GM21786 (cell line): Measurements from ENCODE around the gene GFOD2.

Source experiments
- ATAC-seq: cut with Tn5 transposase; IDR thresholded peaks from one replicate; pipeline ENCODE4 v1.9.1; 2021; ENCODE audit not compliant: unreplicated experiment

Gene GFOD2

DNA sequence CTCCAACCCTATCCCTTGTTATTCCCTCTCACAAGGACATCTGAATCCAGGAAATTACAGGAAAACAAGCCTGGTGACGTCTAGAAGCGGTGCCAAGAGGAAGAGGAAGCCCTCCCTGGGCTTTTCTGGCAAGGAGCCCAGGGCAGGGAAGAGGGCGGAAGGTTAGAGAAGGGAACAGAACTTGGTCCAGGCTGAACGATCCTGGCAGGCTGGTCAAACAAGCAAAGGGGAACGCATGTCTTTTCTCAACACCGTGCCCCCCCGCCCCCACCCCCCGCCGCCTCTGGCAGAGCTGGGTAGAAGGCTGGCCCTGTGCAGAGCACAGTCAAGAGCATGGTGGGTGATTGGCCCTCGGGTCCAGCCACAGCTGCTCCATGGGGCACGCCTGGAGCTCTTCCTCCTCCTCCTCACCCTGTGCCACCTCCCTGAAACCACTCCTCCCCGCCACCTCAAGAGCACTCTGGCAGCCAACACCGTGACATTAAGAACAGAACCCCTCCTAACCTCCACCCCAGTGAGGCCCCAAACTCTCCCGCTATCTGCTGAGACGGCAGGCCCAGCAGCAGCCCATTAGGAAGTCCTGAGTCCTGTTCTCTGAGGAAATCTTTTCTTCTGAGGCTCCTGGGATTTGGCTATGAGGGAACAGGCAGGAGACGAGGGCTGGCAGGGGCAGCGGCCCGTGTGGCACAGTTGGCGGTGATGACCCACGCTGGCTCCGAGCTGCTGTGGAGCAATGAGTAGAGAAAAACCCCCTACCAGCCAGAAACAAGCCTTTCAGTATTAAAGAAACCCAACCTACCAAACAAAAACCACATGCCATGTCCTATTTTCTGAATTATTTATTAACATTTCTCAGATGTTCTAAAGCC is 45.2 kb downstream of the GFOD2 start:
- ATAC-seq, result no peak

- no peak for ATAC-seq
Measured at GRCh38 chr16:67672739-67673662, 46.1 kb downstream of the GFOD2 start.

GRCh38 chr16:67672306-67672705 is 46.8 kb downstream of the GFOD2 start:
- no peak for ATAC-seq

- no peak for ATAC-seq
Measured at GRCh38 chr16:67669499-67670101, 49.5 kb downstream of the GFOD2 start.

DNA sequence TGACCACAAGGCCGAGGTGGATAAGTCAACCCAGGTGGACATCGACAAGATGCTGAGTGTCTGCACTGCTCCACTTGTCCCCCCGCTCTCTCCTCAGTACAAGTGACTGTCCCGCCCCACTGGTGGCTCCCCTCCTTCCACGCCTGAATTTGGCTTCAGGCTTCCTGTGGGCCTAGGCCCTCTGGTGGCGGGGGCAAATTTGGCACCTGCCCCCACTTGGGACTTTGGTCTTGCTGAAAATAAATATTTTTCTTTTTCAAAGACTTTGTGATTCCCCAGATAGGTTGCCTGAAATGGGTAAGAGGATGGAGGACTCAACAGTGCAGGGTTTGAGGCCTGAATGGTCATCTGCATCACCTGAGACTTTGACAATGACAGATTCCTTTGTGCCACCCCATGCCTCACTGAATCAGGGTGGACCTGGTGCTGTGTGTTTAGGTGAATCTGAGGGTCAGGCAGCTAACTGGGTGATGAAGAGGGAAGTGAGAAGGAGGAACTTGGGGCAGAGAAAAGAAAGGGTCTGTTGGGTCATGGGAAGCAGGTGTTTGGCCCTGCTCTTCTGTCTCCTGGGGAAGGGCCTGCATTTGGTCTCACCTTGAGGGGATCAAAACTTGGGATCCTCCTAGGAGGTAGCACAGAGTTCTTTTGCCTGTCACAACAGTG is 50.5 kb downstream of the GFOD2 start:
- ATAC-seq, result no peak

- peak; percentile 70 for ATAC-seq
Measured at GRCh38 chr16:67667817-67668494, 51.2 kb downstream of the GFOD2 start.

- ATAC-seq, result no peak
Measured at GRCh38 chr16:67667453-67667816, 51.7 kb downstream of the GFOD2 start.

- peak; percentile 50 for ATAC-seq
Measured at GRCh38 chr16:67666559-67667452, 52.3 kb downstream of the GFOD2 start, which contains the start of the genes C16orf86 and ENKD1. TSS of gene C16orf86 (plus strand) at chr16:67666814. CDS start at chr16:67666971, 157 bp downstream. TSS of gene ENKD1 (minus strand) at chr16:67666750. CDS start at chr16:67666442, 308 bp downstream.

- no peak for ATAC-seq
Measured at GRCh38 chr16:67666032-67666551, 53.0 kb downstream of the GFOD2 start.

- ATAC-seq, result no peak
Measured at GRCh38 chr16:67665598-67665997, 53.5 kb downstream of the GFOD2 start.

GRCh38 chr16:67664871-67665270 is 54.2 kb downstream of the GFOD2 start:
- ATAC-seq, result no peak

- ATAC-seq, result no peak
Measured at GRCh38 chr16:67664258-67664657, 54.9 kb downstream of the GFOD2 start.

DNA sequence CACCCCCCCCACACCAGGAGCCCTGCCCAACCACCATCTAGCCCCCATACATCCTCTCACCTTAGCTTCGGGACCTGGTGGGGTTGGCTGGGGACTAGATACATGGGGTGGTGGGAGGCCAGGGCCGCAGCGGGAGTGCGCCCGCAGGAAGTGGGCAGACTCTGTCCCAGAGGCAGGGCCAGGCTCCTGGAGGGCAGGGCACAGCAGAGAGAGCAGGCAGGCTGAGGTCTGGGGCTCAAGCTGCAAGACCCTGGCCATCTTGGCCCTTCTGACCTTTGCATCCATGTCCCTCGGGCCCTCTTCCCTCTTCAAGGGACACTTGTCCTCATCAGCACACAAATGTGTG is 55.3 kb downstream of the GFOD2 start:
- no peak for ATAC-seq

DNA sequence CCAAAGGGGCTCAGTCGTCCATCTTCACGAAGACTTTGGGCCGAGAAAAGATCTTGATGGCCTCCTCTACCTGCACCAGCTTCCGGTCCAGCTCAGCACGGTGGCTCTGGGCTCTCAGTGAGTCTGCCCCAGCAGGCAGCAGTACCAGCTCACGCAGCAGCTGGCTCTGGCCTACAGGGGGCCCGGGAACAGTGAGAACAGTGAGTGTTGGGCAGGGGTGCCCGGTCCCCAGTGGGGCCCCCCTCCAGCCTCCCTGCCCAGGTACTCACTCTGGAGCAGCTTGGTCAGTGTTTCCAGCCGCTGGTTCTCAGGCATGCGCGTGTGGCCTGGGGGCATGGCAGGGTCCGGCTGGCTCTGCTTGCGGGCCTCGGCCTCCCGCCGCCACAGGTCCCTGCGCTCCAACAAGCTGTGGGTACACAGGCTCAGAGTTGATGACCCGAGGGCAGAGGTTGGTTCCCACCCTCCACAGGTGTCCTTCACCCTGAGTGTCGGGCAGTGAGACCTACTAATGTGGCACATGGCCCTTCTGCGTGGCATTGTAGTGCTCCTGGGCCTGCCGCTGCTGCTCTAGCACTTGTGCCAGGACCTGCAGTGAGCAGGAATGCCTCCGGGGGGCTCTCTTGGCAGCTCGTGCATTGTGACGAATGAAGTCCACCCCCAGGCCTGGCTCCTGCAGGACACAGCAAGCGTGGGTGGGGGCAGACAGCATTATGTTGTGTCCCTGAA is 55.8 kb downstream of the GFOD2 start:
- no peak for ATAC-seq

GRCh38 chr16:67662653-67663010 is 56.5 kb downstream of the GFOD2 start:
- ATAC-seq, result no peak

DNA sequence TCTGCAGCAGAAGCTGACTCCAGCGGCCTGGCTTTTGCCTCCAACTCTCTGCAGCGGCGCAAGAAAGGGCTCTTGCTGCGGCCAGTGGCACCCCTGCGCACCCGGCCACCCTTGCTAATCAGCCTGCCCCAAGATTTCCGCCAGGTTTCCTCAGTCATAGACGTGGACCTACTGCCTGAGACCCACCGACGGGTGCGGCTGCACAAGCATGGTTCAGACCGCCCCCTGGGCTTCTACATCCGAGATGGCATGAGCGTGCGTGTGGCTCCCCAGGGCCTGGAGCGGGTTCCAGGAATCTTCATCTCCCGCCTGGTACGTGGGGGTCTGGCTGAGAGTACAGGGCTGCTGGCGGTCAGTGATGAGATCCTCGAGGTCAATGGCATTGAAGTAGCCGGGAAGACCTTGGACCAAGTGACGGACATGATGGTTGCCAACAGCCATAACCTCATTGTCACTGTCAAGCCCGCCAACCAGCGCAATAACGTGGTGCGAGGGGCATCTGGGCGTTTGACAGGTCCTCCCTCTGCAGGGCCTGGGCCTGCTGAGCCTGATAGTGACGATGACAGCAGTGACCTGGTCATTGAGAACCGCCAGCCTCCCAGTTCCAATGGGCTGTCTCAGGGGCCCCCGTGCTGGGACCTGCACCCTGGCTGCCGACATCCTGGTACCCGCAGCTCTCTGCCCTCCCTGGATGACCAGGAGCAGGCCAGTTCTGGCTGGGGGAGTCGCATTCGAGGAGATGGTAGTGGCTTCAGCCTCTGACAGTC is 57.0 kb downstream of the GFOD2 start:
- ATAC-seq, result no peak

- no peak for ATAC-seq
Measured at GRCh38 chr16:67661101-67661761, 57.9 kb downstream of the GFOD2 start.
